ENCODE results near the gene GPR37L1.

The GPR37L1 gene

DNA sequence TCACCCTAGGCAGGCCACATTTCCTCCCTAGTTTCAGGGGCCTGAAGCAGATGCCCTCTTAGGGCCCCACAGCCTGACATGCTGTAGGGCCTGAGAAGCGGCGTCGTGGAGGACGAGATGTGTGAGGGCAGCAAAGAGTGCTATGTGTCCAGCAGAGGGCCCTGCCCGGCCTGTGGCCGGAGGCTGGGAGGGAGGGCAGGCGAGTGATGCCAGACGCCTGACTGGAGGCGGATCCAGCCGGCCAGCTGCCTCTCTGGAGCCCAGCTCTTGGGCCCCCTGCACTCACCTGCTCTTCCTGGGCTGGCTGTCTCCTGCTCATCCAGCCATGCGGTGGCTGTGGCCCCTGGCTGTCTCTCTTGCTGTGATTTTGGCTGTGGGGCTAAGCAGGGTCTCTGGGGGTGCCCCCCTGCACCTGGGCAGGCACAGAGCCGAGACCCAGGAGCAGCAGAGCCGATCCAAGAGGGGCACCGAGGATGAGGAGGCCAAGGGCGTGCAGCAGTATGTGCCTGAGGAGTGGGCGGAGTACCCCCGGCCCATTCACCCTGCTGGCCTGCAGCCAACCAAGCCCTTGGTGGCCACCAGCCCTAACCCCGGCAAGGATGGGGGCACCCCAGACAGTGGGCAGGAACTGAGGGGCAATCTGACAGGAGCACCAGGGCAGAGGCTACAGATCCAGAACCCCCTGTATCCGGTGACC is at the start of gene GPR37L1:
Gene GPR37L1 (plus strand): TSS at position 279 of the 697 bp plus-strand sequence. CDS start 47 bp downstream, at position 326.
- DNase-seq (ENCODE audit: low spot score), result peak; percentile 77

- DNase-seq (ENCODE audit: low spot score), result no peak
Observed at GRCh38 chr1:202073206-202073605, 49.5 kb upstream of the GPR37L1 start.

DNA sequence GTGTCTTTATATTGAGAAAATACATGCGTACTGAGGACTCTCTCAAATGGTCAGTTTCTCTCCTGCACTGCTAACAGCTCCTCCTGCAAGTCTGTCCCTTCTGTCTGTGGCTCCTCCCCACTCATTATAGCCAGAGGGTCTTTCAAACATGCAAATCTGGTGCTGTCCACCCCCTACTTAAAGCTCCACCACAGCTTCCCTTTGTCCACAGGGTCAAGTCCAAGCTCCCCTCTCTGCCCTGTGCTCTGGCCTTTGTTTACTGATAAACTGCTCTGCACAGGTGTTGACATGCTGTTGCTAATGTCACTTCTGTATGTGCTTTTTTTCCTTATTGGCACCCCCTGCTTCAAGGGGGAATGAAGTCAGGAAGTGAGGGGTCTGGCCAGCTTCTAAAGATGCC is 47.7 kb upstream of the GPR37L1 start:
- DNase-seq (ENCODE audit: low spot score), result no peak

DNA sequence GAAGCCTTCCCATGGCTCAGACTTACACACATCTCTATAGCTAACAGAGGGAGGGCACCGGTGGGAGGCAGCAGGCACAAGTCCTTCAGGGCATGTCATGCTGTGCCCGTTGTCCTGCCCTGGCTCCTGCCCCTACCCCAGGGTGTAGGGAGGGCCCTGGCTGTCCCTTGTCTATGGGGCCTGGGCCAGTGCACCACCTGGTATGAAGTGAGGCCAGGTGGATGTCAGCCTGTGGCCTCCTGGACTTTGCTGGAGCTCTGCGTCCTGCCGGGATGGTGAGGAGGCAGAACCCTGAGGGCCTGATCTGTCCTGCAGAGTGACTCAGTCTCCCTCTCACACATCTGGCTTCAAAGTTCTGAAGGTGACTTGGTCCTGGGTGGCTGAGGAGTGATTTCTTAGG is 47.3 kb upstream of the GPR37L1 start:
- DNase-seq (ENCODE audit: low spot score), result no peak

DNA sequence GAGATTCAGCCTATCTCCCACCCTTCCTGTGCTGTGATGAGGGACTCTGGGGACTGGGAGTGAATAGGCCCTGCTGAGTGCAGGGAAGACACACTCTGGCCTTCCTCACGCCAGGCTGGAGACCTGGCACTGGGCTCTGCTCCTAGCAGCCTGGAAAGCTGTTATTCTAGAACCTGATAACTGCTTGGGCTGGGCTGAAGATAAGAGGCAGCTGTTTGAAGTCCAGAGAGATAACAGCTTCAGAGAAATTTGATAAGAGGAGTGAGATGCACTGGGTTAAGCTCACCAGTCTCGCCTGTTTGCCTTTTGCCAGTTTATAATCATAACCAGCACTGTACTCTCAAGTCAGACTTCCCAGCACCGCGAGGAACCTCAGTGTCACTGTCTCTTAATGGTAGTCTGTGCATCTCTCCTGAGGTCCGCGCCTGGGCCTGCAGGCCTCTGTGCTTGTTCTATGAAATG is 46.6 kb upstream of the GPR37L1 start:
- no peak for DNase-seq (ENCODE audit: low spot score)

GRCh38 chr1:202078241-202078640 is 44.5 kb upstream of the GPR37L1 start:
- no peak for DNase-seq (ENCODE audit: low spot score)

DNA sequence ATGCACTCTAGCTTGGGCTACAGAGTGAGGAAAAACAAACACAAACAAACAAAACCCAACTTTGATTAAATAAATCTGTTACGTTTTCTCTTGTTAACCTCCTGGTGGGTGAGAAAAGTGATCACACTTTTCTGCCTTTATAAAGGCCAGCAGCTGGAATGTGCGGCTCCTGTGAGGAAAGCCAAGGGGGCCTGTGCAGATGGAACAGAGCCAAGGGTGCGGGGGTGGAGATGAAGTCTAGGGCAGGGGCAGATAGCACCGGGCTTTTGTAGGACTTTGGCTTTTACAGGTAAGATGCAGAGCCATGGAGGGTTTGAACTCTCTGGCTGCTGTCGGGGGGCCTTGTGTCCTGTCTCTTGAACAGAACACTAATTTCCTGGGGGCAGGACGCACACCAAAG is 40.7 kb upstream of the GPR37L1 start:
- DNase-seq (ENCODE audit: low spot score), result no peak

DNA sequence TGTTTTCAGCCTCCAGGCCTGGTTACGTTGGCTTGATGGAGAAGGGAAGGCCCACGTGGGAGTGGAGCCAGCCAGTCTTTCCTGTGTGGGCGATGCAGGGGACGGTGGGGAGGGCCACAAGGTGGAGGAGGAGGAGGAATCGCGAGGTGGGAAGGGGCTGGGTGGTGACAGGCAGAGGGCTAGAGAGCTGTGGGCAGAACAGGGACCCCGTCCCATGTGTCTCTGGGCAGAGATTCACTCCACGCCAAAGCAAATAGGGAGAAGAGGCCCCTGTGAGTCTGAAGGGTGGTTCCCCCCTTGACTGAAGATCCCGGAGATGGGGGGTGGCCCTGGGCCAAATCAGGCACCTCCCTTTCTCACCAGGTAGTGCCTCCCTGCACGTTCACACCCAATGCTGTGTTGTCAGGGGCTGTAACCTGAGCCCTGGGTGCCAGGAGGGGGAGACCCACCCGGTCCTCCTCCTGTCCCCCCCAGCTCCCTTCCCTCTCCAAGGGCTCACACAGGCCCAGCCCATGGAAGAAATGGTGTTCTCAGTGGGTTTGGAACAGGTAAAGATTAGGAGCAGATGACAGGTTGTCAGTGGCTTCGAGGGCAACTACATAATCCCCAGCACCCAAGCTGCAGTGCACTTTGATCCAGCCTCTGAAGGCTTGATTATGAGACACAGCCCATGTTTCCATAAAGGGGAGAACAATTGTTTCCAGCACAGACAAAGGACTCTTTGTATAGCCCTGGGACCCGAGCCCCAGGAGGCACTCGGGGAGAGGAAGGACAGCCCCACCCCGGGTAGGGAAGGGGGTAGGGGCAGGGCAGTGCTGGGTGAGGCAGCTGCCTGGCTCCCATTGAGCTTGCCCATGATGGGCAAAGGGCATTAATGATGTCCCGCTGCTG is 37.7 kb upstream of the GPR37L1 start:
- no peak for DNase-seq (ENCODE audit: low spot score)

GRCh38 chr1:202085682-202086373 is 36.9 kb upstream of the GPR37L1 start:
- no peak for DNase-seq (ENCODE audit: low spot score)

- DNase-seq (ENCODE audit: low spot score), result no peak
Observed at GRCh38 chr1:202086579-202087350, 36.0 kb upstream of the GPR37L1 start.

GRCh38 chr1:202088206-202088605 is 34.5 kb upstream of the GPR37L1 start:
- DNase-seq (ENCODE audit: low spot score), result no peak

- no peak for DNase-seq (ENCODE audit: low spot score)
Observed at GRCh38 chr1:202090994-202091393, 31.7 kb upstream of the GPR37L1 start.

DNA sequence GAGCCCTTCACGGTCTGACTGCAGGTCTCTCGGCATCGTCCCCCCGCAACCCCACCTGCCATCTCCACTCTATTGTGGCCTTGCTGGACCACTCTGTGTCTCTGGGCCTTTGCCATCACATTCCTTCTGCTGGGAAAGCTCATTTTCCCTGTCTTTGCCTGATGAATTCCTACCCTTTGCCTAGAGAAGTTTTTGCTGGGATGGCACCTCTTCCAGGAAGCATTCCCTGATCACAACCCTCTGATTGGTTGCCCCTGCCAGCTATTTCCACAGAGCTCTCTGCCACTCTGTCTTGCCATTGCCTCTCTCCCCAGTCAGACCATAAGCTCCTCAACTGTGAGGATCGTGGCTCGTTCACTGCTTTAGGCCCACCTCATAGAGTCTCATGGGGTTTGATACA is 28.9 kb upstream of the GPR37L1 start:
- no peak for DNase-seq (ENCODE audit: low spot score)

DNA sequence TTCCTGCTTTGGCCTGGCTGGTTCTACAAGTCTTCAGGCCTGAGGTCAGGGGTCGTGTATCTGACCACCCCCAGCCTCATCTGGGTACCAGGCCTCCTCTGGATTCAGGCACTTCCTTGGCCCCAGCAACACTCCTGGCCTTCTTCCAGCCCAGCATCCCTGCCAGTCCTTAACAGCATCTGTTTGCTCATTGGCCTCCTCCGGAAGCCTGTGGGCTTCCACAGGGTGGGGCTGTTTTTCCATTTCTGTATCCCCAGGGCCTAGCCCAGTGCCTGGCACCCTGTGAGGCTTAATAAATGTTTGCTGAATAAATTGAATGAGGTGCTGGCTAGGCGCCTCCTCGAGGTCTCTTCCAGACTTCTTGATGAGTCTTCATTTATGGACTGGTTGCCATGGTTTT is 21.5 kb upstream of the GPR37L1 start:
- DNase-seq (ENCODE audit: low spot score), result no peak

DNA sequence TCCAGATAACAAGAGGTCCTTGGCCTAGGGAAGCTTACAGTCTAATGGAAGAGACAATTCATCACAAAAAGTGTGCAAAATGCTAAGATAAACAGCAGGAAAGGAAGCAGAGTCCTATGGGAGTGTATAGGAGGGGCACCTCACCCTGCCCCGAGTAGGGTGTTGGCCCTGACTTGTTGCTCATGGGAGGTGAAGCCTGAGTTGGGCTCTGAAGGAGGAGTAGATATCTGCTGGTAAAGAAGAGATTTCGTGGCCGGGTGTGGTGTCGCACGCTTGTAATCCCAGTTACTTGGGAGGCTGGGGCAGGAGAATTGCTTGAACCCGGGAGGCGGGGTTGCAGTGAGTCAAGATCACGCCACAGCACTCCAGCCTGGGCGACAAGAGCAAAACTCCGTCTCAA is 18.6 kb upstream of the GPR37L1 start:
- DNase-seq (ENCODE audit: low spot score), result no peak

- DNase-seq (ENCODE audit: low spot score), result peak; percentile 97
Observed at GRCh38 chr1:202105571-202106339, 17.0 kb upstream of the GPR37L1 start.

DNA sequence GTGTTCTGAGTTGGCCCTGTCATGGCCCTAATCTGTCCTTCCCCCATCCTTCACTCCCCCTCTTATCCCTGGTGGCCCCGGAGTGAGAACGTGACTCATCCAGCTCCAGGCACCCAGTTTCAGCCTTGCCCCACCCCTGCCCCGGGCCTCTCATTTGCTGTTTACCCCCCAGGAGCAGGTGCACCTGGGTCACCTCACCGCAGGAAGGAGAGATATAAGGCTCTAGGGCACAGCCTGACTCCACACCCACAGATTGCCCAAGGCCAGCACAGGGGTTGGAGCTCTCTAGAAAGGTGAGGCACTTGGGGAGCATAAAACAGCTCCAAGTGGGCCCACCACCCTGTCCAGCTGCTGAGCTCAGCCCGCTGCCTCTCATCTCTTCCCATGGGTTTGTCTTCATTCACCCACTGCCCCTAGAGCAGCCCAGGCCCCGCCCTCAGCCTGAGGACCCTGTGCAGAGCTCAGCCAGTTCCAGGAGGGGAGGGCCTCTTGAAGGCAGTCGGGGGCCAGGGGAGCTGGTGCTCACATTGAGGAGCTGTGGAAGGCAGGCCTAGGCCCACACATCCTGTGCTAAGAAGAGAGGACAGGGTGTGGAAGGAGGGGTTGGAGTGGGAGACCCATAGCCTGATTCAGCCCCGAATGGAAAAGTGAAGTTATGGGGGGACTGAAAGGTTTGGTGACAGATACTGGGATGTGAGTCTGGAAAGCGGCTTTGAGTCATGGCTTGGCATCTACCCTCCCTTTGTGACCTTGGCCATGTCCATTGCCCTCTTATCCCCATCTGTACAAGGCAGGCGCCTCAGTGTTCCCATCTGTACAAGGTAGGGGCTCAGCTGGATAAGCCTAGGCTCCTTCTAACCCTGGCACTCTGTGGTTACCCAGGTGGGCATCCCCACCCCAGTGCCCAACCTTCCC is 16.1 kb upstream of the GPR37L1 start:
- DNase-seq (ENCODE audit: low spot score), result peak; percentile 89

DNA sequence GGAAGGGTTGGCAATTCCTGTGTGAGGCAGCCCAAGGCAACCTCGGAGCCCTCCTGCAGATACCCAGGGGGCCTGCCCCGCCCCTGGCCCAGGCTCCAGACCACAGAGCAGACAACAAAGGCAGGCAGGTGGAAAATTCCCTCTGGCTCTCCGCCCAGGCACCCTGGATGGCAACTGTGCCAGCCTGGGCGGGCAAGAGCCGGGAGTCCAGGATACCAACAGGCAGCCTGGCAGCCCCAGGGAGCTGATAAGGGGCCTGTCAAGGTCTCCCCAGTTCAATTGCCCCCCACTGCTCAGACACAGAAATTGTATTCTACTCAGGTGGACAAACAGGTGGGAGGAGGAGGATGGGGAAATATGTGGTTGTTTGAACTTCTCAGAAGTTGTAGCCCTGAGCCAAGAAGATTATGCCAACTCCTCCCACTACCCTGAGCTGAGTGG is 15.4 kb upstream of the GPR37L1 start:
- peak; percentile 85 for DNase-seq (ENCODE audit: low spot score)

- DNase-seq (ENCODE audit: low spot score), result peak; percentile 70
Observed at GRCh38 chr1:202107801-202108731, 14.7 kb upstream of the GPR37L1 start.

Data from kidney tubule cell (primary cell).